SK-N-SH (cell line): ENCODE results near the gene ITGAE. TPM values are rescaled to one million over a fixed set of nuclear protein-coding genes. Genes with fewer than 3 reads are reported as not detected.

Experiments
- CTCF ChIA-PET: fragments of 300-600, 350-600 bp; formaldehyde crosslinking; extraction: SDS; loops from one replicate; lab custom pipeline; 2021; lab: Yijun Ruan, JAX
- POLR2A ChIA-PET: fragments of 350-600 bp; sonication (Branson Sonifier 250); formaldehyde crosslinking; extraction: SDS; loops from one replicate; lab custom pipeline; 2020; ENCODE audit warnings: antibody characterized with exemption, inconsistent platforms; lab: Yijun Ruan, JAX
- DNase-seq: peaks from one replicate; pipeline ENCODE4 v3.0.0; 2012
- H2AFZ ChIP-seq: fragments of 200-600 bp; sonication (generic); 2 replicates; pipeline ENCODE4 v1.8.1; 2016; ENCODE audit warnings: antibody characterized with exemption, mild to moderate bottlenecking, low read depth
- H3F3A ChIP-seq: fragments of 200-600 bp; sonication (generic); replicated peaks from 2 replicates; pipeline ENCODE3; 2016; ENCODE audit warnings: antibody characterized with exemption, mild to moderate bottlenecking; ENCODE audit not compliant: insufficient read depth
- H3K27ac ChIP-seq, 2 experiments: fragments of 200-500 bp in 1 of 2; fragments of 200-600 bp in 1 of 2; sonication (Bioruptor generic) in 1 of 2; sonication (generic), shearing (Covaris generic) in 1 of 2; 2 replicates each; pipeline versions ENCODE4 v1.5.1 to v1.6.1; 2014 to 2016; ENCODE audit warnings: low read depth in 2 of 2, inconsistent platforms in 1 of 2, low read length in 1 of 2, mild to moderate bottlenecking in 1 of 2, mixed read lengths in 1 of 2
- H3K27me3 ChIP-seq: fragments of 200-600 bp; sonication (generic), shearing (Covaris generic); 2 replicates; pipeline ENCODE4 v1.6.1; 2016; ENCODE audit warnings: mixed run types; ENCODE audit not compliant: insufficient read depth
- H3K36me3 ChIP-seq, 2 experiments: fragments of 200-500 bp in 1 of 2; fragments of 200-600 bp in 1 of 2; sonication (Bioruptor generic) in 1 of 2; sonication (generic) in 1 of 2; replicated peaks in 1 of 2; 2 replicates each; pipeline versions ENCODE3 to v1.5.1; 2014 to 2016; ENCODE audit warnings: low read length in 1 of 2, mild to moderate bottlenecking in 1 of 2; ENCODE audit not compliant: insufficient read depth in 2 of 2, control insufficient read depth in 1 of 2
- H3K4me1 ChIP-seq, 2 experiments: fragments of 200-500 bp in 1 of 2; fragments of 200-600 bp in 1 of 2; sonication (Bioruptor generic) in 1 of 2; sonication (generic), shearing (Covaris generic) in 1 of 2; 2 replicates each; pipeline versions ENCODE4 v1.5.1 to v1.6.1; 2014 to 2016; ENCODE audit warnings: low read depth in 1 of 2, low read length in 1 of 2, mixed run types in 1 of 2; ENCODE audit not compliant: insufficient read depth in 2 of 2, control insufficient read depth in 1 of 2
- H3K4me2 ChIP-seq: fragments of 200-600 bp; sonication (generic), shearing (Covaris generic); 2 replicates; pipeline ENCODE4 v1.6.1; 2017; ENCODE audit warnings: mixed run types
- H3K4me3 ChIP-seq, 2 experiments: fragments of 200-500 bp in 1 of 2; fragments of 200-600 bp in 1 of 2; sonication (Bioruptor generic) in 1 of 2; sonication (generic), shearing (Covaris generic) in 1 of 2; 2 replicates each; pipeline versions ENCODE4 v1.5.1 to v1.8.1; 2014 to 2016; ENCODE audit warnings: low read depth in 2 of 2, inconsistent platforms in 1 of 2, low read length in 1 of 2, mild to moderate bottlenecking in 1 of 2, mixed read lengths in 1 of 2, moderate library complexity in 1 of 2
- H3K79me2 ChIP-seq: fragments of 200-600 bp; sonication (generic); 2 replicates; pipeline ENCODE4 v1.8.1; 2017; ENCODE audit warnings: mild to moderate bottlenecking; ENCODE audit not compliant: insufficient read depth
- H3K9ac ChIP-seq: fragments of 200-600 bp; sonication (generic); 2 replicates; pipeline ENCODE4 v1.6.1; 2017; ENCODE audit warnings: mixed run types
- H3K9me2 ChIP-seq: fragments of 200-600 bp; sonication (generic); 2 replicates; pipeline ENCODE4 v1.6.1; 2017; ENCODE audit warnings: mixed run types
- H3K9me3 ChIP-seq: fragments of 200-600 bp; sonication (generic); 2 replicates; pipeline ENCODE4 v1.6.1; 2017; ENCODE audit warnings: mixed run types, mild to moderate bottlenecking, moderate library complexity
- H4K20me1 ChIP-seq: fragments of 200-600 bp; sonication (generic); 2 replicates; pipeline ENCODE4 v1.6.1; 2017; ENCODE audit warnings: mild to moderate bottlenecking, mixed run types; ENCODE audit not compliant: insufficient read depth
- EP300 ChIP-seq, 2 experiments: IDR thresholded peaks; 2 replicates each; pipeline versions ENCODE4 v1.4.0 to v1.6.1; 2012; ENCODE audit warnings: borderline replicate concordance in 1 of 2, low read depth in 1 of 2, low read length in 1 of 2
- EZH2phosphoT487 ChIP-seq: fragments of 200-600 bp; sonication (generic); IDR thresholded peaks from 2 replicates; pipeline ENCODE4 v1.6.1; 2017; ENCODE audit warnings: low read depth, mixed run types, mild to moderate bottlenecking, antibody characterized with exemption, moderate library complexity, borderline replicate concordance
- JUND ChIP-seq: IDR thresholded peaks from 2 replicates; pipeline ENCODE4 v1.4.0; 2012
- MEF2A ChIP-seq: IDR thresholded peaks from 2 replicates; pipeline ENCODE4 v1.4.0; 2012; ENCODE audit warnings: low read depth, borderline replicate concordance
- MXI1 ChIP-seq: IDR thresholded peaks from 2 replicates; pipeline ENCODE4 v1.6.1; 2012; ENCODE audit warnings: mild to moderate bottlenecking, low read depth, low read length, improper control_type of control experiment
- NFIC ChIP-seq: IDR thresholded peaks from 2 replicates; pipeline ENCODE4 v1.4.0; 2012; ENCODE audit warnings: borderline replicate concordance
- NRF1 ChIP-seq: IDR thresholded peaks from 2 replicates; pipeline ENCODE4 v1.6.1; 2012; ENCODE audit warnings: low read depth, mild to moderate bottlenecking, low read length
- POLR2AphosphoS5 ChIP-seq: IDR thresholded peaks from 2 replicates; pipeline ENCODE4 v1.6.1; 2012; ENCODE audit warnings: low read depth, low read length
- RAD21 ChIP-seq: IDR thresholded peaks from 2 replicates; pipeline ENCODE4 v1.6.1; 2012; ENCODE audit warnings: mild to moderate bottlenecking, low read length
- RCOR1 ChIP-seq: fragments of 150-350 bp; IDR thresholded peaks from 2 replicates; pipeline ENCODE4 v1.6.1; 2017; ENCODE audit warnings: antibody characterized with exemption, low read length
- SIN3A ChIP-seq: IDR thresholded peaks from 2 replicates; pipeline ENCODE4 v1.6.1; 2012; ENCODE audit warnings: low read depth, mild to moderate bottlenecking, low read length, moderate library complexity, borderline replicate concordance
- SMC3 ChIP-seq: IDR thresholded peaks from 2 replicates; pipeline ENCODE4 v1.6.1; 2012; ENCODE audit warnings: low read depth, low read length, improper control_type of control experiment
- TAF1 ChIP-seq: IDR thresholded peaks from 2 replicates; pipeline ENCODE4 v1.6.1; 2012; ENCODE audit warnings: low read depth, mild to moderate bottlenecking, low read length, moderate library complexity, borderline replicate concordance
- TEAD4 ChIP-seq: IDR thresholded peaks from 2 replicates; pipeline ENCODE4 v1.4.0; 2012; ENCODE audit warnings: mild to moderate bottlenecking, borderline replicate concordance; ENCODE audit not compliant: insufficient read depth
- YY1 ChIP-seq: IDR thresholded peaks from 2 replicates; pipeline ENCODE4 v1.4.0; 2012; ENCODE audit warnings: low read depth, mild to moderate bottlenecking
- WGBS: methylation state at CpG from one replicate; pipeline ENCODE4 v1.1.6; 2017; ENCODE audit warnings: low lambda C conversion rate; 5-methylcytosine and 5-hydroxymethylcytosine counted together
- polyA plus RNA-seq, 3 experiments: library from polyadenylated mRNA; depleted of rRNA; stranded (reverse); fragments of >200 nt; gene quantifications; 2 replicates each; pipeline ENCODE4 v1.2.3, GENCODE V29; 2012
- TF ChIP-seq, protein P1 (sequence below): fragments of 200-600 bp; sonication (generic); IDR thresholded peaks from 2 replicates; pipeline ENCODE4 v1.6.1; 2017; ENCODE audit warnings: antibody characterized with exemption, mild to moderate bottlenecking, moderate library complexity
- TF ChIP-seq, protein P2 (sequence below): IDR thresholded peaks from 2 replicates; pipeline ENCODE4; 2012

Gene ITGAE
- polyA plus RNA-seq, 1 of the 3 experiments (the other 2 are of a cell fraction) = 56.7 TPM

DNA sequence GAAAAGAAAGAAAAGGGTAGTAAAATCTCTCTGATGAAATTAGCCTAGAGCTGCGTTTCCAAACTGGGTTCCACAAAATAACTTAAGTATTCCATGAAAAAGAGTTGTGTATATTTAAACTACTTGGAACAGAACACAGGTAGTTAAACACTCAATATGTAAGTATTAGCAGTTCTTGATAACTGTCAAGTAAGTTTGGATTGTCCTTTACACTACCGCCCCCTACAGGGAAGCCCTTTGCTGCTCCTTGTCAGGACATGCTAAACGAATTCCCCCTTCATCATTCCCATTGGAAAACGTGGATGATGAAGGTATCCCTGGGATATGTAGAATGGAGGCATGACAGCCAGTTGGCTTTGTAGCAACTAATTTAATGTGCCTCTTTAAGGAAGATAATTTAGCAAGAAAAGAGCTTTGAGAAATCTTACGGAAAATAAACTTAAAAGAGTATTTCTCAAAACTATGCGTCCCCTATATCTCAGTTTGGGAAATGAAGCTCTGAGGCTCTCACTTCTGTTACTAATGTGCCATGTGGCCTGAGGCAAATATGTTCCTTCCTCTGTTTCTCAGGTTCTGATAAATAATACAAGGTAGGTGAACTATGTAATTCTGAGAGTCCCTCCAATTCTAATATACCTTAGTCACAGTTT, 26.3 kb upstream of the ITGAE start:
- Histone ChIP-seq H3K4me1 (no peaks in the 10 kb centered on the region), H3K79me2 (0 out of 2 replicates have a peak, but pooled peaks cover 9% of the 10 kb centered on the region), H3K9me3 (no peaks in the 10 kb centered on the region), H3K9me2 (no peaks in the 10 kb centered on the region), H3K4me3 (no peak overlapping the region), H3F3A (no peaks in the 10 kb centered on the region), H3K9ac (no peak overlapping the region), H3K27ac (no peak overlapping the region), H4K20me1 (no peaks in the 10 kb centered on the region), H3K36me3 (peaks cover 47 to 54% of the 10 kb centered on the region in 2 experiments), H3K27me3 (no peaks in the 10 kb centered on the region), H3K4me2 (no peak overlapping the region), H2AFZ (no peak overlapping the region)
- 59% methylated on average over 6 of the region's 6 CpGs for WGBS
- CTCF ChIA-PET = interaction anchor here (0.6 to 7.0 kb wide), 26 partner anchors 9 to 779 kb away, joined by 3 to 71 read pairs (median 4); partner anchors contain the start of genes HASPIN, ITGAE and NCBP3
- no peak for TF ChIP-seq TEAD4
- TF ChIP-seq, protein P1, sequence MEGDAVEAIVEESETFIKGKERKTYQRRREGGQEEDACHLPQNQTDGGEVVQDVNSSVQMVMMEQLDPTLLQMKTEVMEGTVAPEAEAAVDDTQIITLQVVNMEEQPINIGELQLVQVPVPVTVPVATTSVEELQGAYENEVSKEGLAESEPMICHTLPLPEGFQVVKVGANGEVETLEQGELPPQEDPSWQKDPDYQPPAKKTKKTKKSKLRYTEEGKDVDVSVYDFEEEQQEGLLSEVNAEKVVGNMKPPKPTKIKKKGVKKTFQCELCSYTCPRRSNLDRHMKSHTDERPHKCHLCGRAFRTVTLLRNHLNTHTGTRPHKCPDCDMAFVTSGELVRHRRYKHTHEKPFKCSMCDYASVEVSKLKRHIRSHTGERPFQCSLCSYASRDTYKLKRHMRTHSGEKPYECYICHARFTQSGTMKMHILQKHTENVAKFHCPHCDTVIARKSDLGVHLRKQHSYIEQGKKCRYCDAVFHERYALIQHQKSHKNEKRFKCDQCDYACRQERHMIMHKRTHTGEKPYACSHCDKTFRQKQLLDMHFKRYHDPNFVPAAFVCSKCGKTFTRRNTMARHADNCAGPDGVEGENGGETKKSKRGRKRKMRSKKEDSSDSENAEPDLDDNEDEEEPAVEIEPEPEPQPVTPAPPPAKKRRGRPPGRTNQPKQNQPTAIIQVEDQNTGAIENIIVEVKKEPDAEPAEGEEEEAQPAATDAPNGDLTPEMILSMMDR = peak; percentile 86
- no peak for TF ChIP-seq YY1
- TF ChIP-seq POLR2AphosphoS5 = no peak
- peak; percentile 69 for TF ChIP-seq RAD21
- TF ChIP-seq NRF1 = no peak
- peak; percentile 54 for TF ChIP-seq SMC3
- no peak for TF ChIP-seq EP300 (IDR thresholded peaks at IDR 0.05; ENCODE audit: borderline replicate concordance in 1 of 2, low read depth in 1 of 2, low read length in 1 of 2)
- peak; percentile 61 for DNase-seq
- POLR2A ChIA-PET = interaction anchor here (1.1 kb wide), 1 partner anchor 14 kb away, joined by 3 read pairs; no protein-coding TSS in a partner anchor

DNA sequence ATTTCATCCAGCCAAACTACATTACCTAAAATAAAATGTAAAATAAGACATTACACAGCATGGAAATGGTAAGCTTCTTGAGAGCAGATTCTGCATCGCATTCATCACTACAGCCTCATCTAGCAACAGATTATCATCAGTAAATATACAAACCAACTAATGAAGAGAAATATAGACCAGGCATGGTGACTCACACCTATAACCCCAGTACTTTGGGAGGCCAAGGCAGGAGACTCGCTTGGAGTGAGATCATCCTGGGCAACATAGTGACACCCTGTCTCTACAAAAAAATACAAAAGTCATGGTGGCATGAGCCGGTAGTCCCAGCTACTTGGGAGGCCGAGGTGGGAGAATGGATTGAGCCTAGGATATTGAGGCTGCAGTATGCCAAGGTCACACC, 25.2 kb upstream of the ITGAE start:
- Histone ChIP-seq H3K4me2 (no peak overlapping the region), H3K9me3 (no peaks in the 10 kb centered on the region), H3K27ac (peak overlapping the region in 1 of 2 experiments; percentile 35; a peak in 1 of 4 replicates), H3K27me3 (no peaks in the 10 kb centered on the region), H3F3A (no peaks in the 10 kb centered on the region), H3K4me1 (no peaks in the 10 kb centered on the region), H3K4me3 (no peak overlapping the region), H2AFZ (no peak overlapping the region), H3K9me2 (no peaks in the 10 kb centered on the region), H3K9ac (no peak overlapping the region), H3K36me3 (peaks cover 55 to 62% of the 10 kb centered on the region in 2 experiments), H4K20me1 (no peaks in the 10 kb centered on the region), H3K79me2 (0 out of 2 replicates have a peak, but pooled peaks cover 7% of the 10 kb centered on the region)
- WGBS = 85% methylated on average over 4 of the region's 4 CpGs
- DNase-seq = no peak
- CTCF ChIA-PET = interaction anchor here (0.7 to 7.0 kb wide), 11 partner anchors 15 to 119 kb away, joined by 3 to 71 read pairs (median 5); partner anchors contain the start of genes HASPIN, ITGAE and NCBP3
- TF ChIP-seq POLR2AphosphoS5 = no peak
- TF ChIP-seq RCOR1 = no peak
- no peak for TF ChIP-seq EZH2phosphoT487
- TF ChIP-seq, protein P1 = no peak
- TF ChIP-seq TAF1 = no peak
- TF ChIP-seq, protein P2, sequence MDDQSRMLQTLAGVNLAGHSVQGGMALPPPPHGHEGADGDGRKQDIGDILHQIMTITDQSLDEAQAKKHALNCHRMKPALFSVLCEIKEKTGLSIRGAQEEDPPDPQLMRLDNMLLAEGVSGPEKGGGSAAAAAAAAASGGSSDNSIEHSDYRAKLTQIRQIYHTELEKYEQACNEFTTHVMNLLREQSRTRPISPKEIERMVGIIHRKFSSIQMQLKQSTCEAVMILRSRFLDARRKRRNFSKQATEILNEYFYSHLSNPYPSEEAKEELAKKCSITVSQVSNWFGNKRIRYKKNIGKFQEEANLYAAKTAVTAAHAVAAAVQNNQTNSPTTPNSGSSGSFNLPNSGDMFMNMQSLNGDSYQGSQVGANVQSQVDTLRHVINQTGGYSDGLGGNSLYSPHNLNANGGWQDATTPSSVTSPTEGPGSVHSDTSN = no peak
- no peak for TF ChIP-seq MXI1
- no peak for TF ChIP-seq SIN3A
- no peak for TF ChIP-seq MEF2A
- no peak for TF ChIP-seq NFIC
- no peak for TF ChIP-seq JUND
- POLR2A ChIA-PET = no interaction called here
